GM23338 (cell line): ENCODE results near the gene STIM2. TPM values are rescaled to one million over a fixed set of nuclear protein-coding genes. Genes with fewer than 3 reads are reported as not detected.

ENCODE experiments used
- ATAC-seq: fragments of 200-7000 bp; cut with Tn5 transposase; 3 replicates; pipeline ENCODE4 v1.9.1; 2020
- DNase-seq: peaks from one replicate; pipeline ENCODE4 v3.0.0-alpha.2; 2015; ENCODE audit warnings: low spot score
- H2AFZ ChIP-seq: fragments of 200-600 bp; sonication (generic); 2 replicates; pipeline ENCODE4 v1.8.0; 2016; ENCODE audit warnings: antibody characterized with exemption, mild to moderate bottlenecking, moderate library complexity
- H3F3A ChIP-seq: fragments of 200-600 bp; sonication (generic); replicated peaks from 2 replicates; pipeline ENCODE4 v1.8.0; 2017; ENCODE audit warnings: antibody characterized with exemption, mixed run types, low read depth
- H3K27ac ChIP-seq: fragments of 200-600 bp; sonication (generic); 2 replicates; pipeline ENCODE4 v1.6.1; 2016; ENCODE audit warnings: low read depth
- H3K27me3 ChIP-seq: fragments of 200-600 bp; sonication (generic); 2 replicates; pipeline ENCODE4 v1.8.0; 2016; ENCODE audit warnings: mild to moderate bottlenecking, mixed run types, moderate library complexity; ENCODE audit not compliant: insufficient read depth
- H3K36me3 ChIP-seq: fragments of 200-600 bp; sonication (generic); 2 replicates; pipeline ENCODE4 v1.8.0; 2016; ENCODE audit warnings: mild to moderate bottlenecking; ENCODE audit not compliant: insufficient read depth
- H3K4me1 ChIP-seq: fragments of 200-600 bp; sonication (generic); 2 replicates; pipeline ENCODE4 v1.8.0; 2016; ENCODE audit warnings: mild to moderate bottlenecking, moderate library complexity; ENCODE audit not compliant: insufficient read depth
- H3K4me2 ChIP-seq: fragments of 200-600 bp; sonication (generic); 2 replicates; pipeline ENCODE4 v1.7.1; 2017; ENCODE audit warnings: mixed run types
- H3K4me3 ChIP-seq: fragments of 200-600 bp; sonication (generic); 2 replicates; pipeline ENCODE4 v1.6.1; 2016; ENCODE audit warnings: mixed run types
- H3K79me2 ChIP-seq: fragments of 200-600 bp; sonication (generic); replicated peaks from 2 replicates; pipeline ENCODE4 v1.8.0; 2017; ENCODE audit warnings: mild to moderate bottlenecking; ENCODE audit not compliant: insufficient read depth
- H3K9me2 ChIP-seq: fragments of 200-600 bp; sonication (generic); 2 replicates; pipeline ENCODE4 v1.8.0; 2017; ENCODE audit not compliant: insufficient read depth
- H4K20me1 ChIP-seq: fragments of 200-600 bp; sonication (generic); replicated peaks from 2 replicates; pipeline ENCODE4 v1.8.0; 2017; ENCODE audit warnings: mild to moderate bottlenecking; ENCODE audit not compliant: insufficient read depth
- H3K27ac Mint-ChIP-seq: 2 replicates; pipeline ENCODE4 v1.8.0; 2020; ENCODE audit warnings: inconsistent platforms, mild to moderate bottlenecking, moderate library complexity, mixed read lengths
- H3K27me3 Mint-ChIP-seq: 3 replicates; pipeline ENCODE4 v1.8.0; 2022; ENCODE audit warnings: low read depth, mild to moderate bottlenecking, moderate library complexity, mixed read lengths, inconsistent platforms; ENCODE audit not compliant: insufficient read depth, poor library complexity
- H3K36me3 Mint-ChIP-seq: 3 replicates; pipeline ENCODE4 v1.8.0; 2021; ENCODE audit warnings: low read depth, mild to moderate bottlenecking, inconsistent platforms, moderate library complexity, mixed read lengths
- H3K4me1 Mint-ChIP-seq: 3 replicates; pipeline ENCODE4 v1.8.0; 2020; ENCODE audit warnings: mild to moderate bottlenecking, inconsistent platforms, mixed read lengths
- H3K4me3 Mint-ChIP-seq: 3 replicates; pipeline ENCODE4 v1.8.0; 2021; ENCODE audit warnings: moderate library complexity, mild to moderate bottlenecking, inconsistent platforms, mixed read lengths
- H3K9me3 Mint-ChIP-seq: 3 replicates; pipeline ENCODE4 v1.8.0; 2020; ENCODE audit warnings: moderate library complexity, mild to moderate bottlenecking, inconsistent platforms, mixed read lengths
- CREB1 ChIP-seq: fragments of 250-450 bp; sonication (Bioruptor Pico); IDR thresholded peaks from 2 replicates; pipeline ENCODE4 v1.5.0; 2020; ENCODE audit warnings: low read depth, mild to moderate bottlenecking, moderate library complexity
- ETS1 ChIP-seq: IDR thresholded peaks from 2 replicates; pipeline ENCODE4 v1.6.1; 2016; ENCODE audit warnings: antibody characterized with exemption
- EZH2 ChIP-seq: fragments of 200-600 bp; sonication (generic); IDR thresholded peaks from one replicate; pipeline ENCODE4 v1.8.0; 2017; ENCODE audit warnings: antibody characterized with exemption, mild to moderate bottlenecking, low read depth; ENCODE audit not compliant: unreplicated experiment
- EZH2phosphoT487 ChIP-seq: fragments of 200-600 bp; sonication (generic); IDR thresholded peaks from one replicate; pipeline ENCODE4 v1.8.1; 2018; ENCODE audit warnings: antibody characterized with exemption; ENCODE audit not compliant: unreplicated experiment
- JUNB ChIP-seq: IDR thresholded peaks from one replicate; pipeline ENCODE4 v1.6.1; 2016; ENCODE audit warnings: antibody characterized with exemption; ENCODE audit not compliant: unreplicated experiment
- NANOG ChIP-seq: IDR thresholded peaks from 2 replicates; pipeline ENCODE4 v1.6.1; 2016; ENCODE audit warnings: antibody characterized with exemption, borderline replicate concordance
- POLR2AphosphoS5 ChIP-seq: IDR thresholded peaks from 2 replicates; pipeline ENCODE4 v1.6.1; 2016; ENCODE audit warnings: antibody characterized with exemption, low read depth
- REST ChIP-seq: IDR thresholded peaks from one replicate; pipeline ENCODE4 v1.6.1; 2018; ENCODE audit warnings: antibody characterized with exemption; ENCODE audit not compliant: unreplicated experiment
- STAT1 ChIP-seq: IDR thresholded peaks from one replicate; pipeline ENCODE4 v1.6.1; 2016; ENCODE audit warnings: antibody characterized with exemption; ENCODE audit not compliant: unreplicated experiment
- ZNF114 ChIP-seq: fragments of 250-450 bp; sonication (Bioruptor Pico); IDR thresholded peaks from 2 replicates; pipeline ENCODE4 v1.5.0; 2020; ENCODE audit warnings: mild to moderate bottlenecking, moderate library complexity
- ZNF331 ChIP-seq: fragments of 250-450 bp; sonication (Bioruptor Pico); IDR thresholded peaks from 2 replicates; pipeline ENCODE4 v1.5.0; 2020; ENCODE audit warnings: low read depth, mild to moderate bottlenecking, moderate library complexity
- ZNF462 ChIP-seq: fragments of 250-450 bp; sonication (Bioruptor Pico); IDR thresholded peaks from 2 replicates; pipeline ENCODE4 v1.5.0; 2020; ENCODE audit warnings: mild to moderate bottlenecking, moderate library complexity
- polyA plus RNA-seq: library from polyadenylated mRNA; unstranded; fragments of >200 nt; fragmentation: Nextera tagmentation; extraction: Ambion mirVana; gene quantifications from 2 replicates; pipeline ENCODE4 v1.2.1, GENCODE V29; 2016
- total RNA-seq: library from RNA; depleted of rRNA; stranded (reverse); fragments of >200 nt; shearing (Covaris generic); gene quantifications from 2 replicates; pipeline ENCODE4 v1.2.3, GENCODE V29; 2014

Gene STIM2
- total and polyA plus RNA-seq, 2 experiments from 2014 or later, result 13.1 to 17.8 TPM

- H3K27ac ChIP-seq, result no peak overlapping the region
- H3K27ac Mint-ChIP-seq, result peak overlapping the region; percentile 56
- H3K27me3 ChIP-seq, result no peaks in the 10 kb centered on the region
- no peaks in the 10 kb centered on the region for H3K9me2 ChIP-seq
- H3K36me3 Mint-ChIP-seq, result no peaks in the 10 kb centered on the region
- H3K36me3 ChIP-seq, result no peaks in the 10 kb centered on the region
- DNase-seq (peak; percentile 16), ATAC-seq (peak; percentile 47; the same call in 2 of the 3 replicates)
- no peak overlapping the region for H3K4me3 Mint-ChIP-seq
- H3K79me2 ChIP-seq, result peaks cover 51% of the 10 kb centered on the region
- no peaks in the 10 kb centered on the region for H3F3A ChIP-seq
- H3K27me3 Mint-ChIP-seq, result no peaks in the 10 kb centered on the region
- TF ChIP-seq JUNB (no peak), ZNF462 (no peak), ZNF331 (no peak), POLR2AphosphoS5 (no peak), ETS1 (no peak), EZH2phosphoT487 (no peak), EZH2 (no peak), NANOG (no peak), CREB1 (CRISPR knock-in tag) (no peak), ZNF114 (CRISPR knock-in tag) (no peak), STAT1 (no peak), REST (no peak)
- H4K20me1 ChIP-seq, result peaks cover 5% of the 10 kb centered on the region; the same call in 1 of the 2 replicates
- no peak overlapping the region for H3K4me2 ChIP-seq
- H3K4me1 ChIP-seq, result peaks cover 19% of the 10 kb centered on the region
- peaks cover 29% of the 10 kb centered on the region for H3K4me1 Mint-ChIP-seq
- H2AFZ ChIP-seq, result no peak overlapping the region
- no peak overlapping the region for H3K4me3 ChIP-seq
- no peaks in the 10 kb centered on the region for H3K9me3 Mint-ChIP-seq
Observed at GRCh38 chr4:26900765-26901164, 40.1 kb downstream of the STIM2 start.
